GM19463 (cell line): ENCODE data around the gene NES.
"Not testable (repeated sequence)": the region's sequence is repeated elsewhere in the genome, so short reads cannot be mapped to it uniquely, and the experiment has no call there.

Experiments
- ATAC-seq: cut with Tn5 transposase; IDR thresholded peaks from one replicate; pipeline ENCODE4 v1.9.1; 2021; ENCODE audit warnings: mild to moderate bottlenecking, moderate library complexity; ENCODE audit not compliant: unreplicated experiment

NES gene

DNA sequence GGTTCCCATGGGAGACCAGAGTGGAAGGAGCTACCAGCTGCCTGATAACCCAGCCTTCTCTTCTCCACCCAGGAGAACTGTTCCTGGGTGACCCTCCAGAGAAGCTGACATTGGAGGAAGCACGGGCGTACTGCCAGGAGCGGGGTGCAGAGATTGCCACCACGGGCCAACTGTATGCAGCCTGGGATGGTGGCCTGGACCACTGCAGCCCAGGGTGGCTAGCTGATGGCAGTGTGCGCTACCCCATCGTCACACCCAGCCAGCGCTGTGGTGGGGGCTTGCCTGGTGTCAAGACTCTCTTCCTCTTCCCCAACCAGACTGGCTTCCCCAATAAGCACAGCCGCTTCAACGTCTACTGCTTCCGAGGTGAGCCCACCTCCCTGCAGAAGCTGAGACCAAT is 28.7 kb downstream of the NES start:
- no peak for ATAC-seq

DNA sequence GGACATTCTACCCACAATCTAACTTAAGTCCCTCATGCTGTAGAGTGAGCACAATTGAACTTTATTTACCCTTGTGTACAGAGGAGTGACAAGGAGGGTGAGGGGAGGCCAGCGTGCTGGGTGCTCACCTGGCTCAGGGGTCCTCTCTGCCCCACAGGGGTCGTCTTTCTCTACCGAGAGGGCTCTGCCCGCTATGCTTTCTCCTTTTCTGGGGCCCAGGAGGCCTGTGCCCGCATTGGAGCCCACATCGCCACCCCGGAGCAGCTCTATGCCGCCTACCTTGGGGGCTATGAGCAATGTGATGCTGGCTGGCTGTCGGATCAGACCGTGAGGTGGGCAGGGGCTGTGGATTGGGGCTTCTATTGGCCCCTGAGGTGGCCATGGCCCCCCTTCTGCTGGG is 29.9 kb downstream of the NES start:
- ATAC-seq, result no peak

DNA sequence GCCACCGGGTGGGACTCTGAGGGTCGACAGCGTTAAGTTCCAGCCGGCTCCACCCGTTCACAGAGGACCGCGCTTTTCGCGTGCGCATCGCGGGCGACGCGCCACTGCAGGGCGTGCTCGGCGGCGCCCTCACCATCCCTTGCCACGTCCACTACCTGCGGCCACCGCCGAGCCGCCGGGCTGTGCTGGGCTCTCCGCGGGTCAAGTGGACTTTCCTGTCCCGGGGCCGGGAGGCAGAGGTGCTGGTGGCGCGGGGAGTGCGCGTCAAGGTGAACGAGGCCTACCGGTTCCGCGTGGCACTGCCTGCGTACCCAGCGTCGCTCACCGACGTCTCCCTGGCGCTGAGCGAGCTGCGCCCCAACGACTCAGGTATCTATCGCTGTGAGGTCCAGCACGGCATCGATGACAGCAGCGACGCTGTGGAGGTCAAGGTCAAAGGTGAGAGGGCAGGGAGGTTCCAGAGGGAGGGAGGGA is 30.4 kb downstream of the NES start:
- ATAC-seq, result no peak

DNA sequence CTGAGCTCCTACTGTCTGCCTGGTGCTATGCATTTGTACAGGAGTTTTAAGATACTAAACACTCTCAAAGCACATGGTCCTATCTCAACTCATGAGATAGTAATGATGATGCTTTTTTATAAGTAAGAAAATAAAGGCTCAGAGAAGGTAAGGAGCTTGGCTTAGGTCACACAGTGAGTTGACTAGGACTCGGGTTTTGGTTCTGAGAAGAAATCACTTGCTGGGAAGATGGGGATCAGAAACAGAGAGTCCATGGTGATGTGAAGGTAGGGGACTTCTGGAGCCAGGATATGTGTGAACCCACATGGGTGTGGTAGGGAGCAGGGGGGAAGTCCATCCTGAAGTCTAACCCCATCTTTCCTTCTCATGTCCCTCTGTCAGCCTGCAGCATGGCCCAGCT is 31.5 kb downstream of the NES start:
- ATAC-seq, result no peak

DNA sequence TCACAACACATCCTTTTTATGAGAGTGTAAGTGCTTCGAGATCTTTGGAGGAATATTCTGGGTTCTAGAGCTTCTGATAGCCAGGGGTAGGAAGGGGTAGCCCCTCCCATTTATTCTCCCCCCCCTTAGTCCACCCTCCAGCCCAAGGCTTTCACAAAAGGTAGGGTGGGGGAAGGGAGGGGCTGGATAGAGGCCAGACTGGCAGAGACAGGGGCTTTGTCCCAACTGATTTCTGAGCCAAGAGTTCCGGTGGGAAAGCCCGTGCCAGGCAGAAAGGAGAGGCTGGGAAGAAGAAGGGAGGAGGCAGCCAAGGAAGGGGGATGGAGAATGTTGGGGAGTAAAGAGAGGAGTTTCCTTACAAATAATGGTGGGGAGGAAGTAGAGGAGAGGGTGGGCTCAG is 32.2 kb downstream of the NES start:
- no peak for ATAC-seq

DNA sequence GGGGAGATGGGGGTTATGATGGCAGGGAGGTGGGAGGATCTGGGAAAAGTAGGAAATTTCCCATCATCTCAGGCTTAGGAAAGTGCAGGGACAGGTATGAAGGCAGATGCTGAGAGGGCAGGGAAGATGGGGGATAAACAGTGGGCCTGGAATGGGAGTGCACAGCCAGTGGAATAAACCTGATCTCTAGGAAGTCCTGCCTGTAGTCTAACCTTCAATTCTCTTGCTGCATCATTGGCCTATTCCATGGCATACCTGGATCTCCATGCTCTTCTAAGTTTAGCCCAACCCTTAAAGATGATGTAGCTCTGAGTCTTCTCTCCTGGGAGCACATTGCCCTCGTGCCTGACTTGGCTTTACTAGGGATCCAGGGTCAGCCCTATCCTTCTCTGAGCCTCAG is 32.6 kb downstream of the NES start:
- ATAC-seq, result no peak

DNA sequence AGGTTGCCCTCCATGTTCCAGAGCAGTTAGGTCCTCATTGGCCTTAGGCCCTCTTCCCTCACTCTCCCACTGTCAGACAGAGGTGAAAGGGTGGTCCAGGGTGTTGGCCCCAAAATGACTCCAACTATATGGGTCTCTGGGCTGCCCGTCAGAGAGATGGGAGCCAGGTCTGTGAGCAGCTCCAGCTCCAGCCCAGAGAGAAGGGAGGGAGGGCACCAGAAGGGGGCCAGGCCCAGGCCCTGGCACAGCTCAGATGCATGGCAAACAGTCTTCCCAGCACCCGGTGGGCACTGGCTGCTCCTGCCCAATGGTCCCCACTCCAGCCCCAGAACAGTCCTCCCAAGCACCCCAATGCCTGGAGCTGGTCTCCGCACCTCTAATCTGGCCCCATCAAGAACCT is 33.1 kb downstream of the NES start:
- no peak for ATAC-seq

DNA sequence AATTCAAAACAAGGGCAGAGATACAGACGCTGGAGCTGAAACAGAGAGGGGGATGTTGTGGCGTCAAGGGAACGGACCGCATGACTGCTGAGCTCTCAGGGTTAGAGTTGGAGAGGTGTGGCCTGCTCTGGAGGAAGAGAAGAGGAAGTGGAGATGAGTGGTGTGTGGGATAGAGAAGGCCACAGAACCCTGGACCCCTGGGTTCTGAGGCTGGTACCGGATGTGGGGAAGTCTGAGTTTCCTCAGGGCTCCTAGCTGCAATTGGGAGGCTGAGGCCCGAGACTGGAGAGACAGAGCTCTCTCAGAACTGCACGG is 33.5 kb downstream of the NES start:
- ATAC-seq, result no peak

DNA sequence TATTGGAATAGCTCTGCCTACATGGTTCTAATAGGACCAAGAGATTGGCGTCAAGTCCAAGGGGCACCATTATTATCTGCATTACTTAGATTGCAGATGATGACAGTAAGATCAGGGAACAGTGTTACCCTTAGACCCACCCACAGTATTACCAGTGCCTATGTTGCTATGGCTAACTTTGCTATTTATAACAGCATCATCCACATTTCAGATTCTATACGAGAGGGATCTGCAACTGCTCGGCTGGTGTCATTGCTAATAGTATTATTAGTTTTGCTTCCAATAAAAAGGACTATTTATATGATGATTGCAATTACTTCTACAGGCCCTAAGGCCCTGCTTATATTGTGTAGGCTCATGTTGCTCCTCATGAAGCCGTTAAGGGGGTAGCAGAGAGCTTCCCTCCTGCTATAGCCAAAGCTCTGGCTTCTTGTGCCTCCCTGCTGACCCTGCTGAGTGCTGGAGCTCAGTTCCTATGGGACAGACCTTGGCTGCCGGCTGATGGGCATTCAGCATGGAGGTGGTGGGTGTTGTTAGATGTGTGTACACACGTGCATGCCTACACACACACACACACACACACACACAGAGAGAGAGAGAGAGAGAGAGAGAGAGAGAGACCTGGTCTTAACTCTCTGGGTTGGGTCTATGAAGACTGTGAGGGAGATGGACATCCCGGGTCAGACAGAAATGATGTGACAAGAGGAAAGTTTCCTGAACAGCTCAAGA is 34.0 kb downstream of the NES start:
- ATAC-seq, result no peak

DNA sequence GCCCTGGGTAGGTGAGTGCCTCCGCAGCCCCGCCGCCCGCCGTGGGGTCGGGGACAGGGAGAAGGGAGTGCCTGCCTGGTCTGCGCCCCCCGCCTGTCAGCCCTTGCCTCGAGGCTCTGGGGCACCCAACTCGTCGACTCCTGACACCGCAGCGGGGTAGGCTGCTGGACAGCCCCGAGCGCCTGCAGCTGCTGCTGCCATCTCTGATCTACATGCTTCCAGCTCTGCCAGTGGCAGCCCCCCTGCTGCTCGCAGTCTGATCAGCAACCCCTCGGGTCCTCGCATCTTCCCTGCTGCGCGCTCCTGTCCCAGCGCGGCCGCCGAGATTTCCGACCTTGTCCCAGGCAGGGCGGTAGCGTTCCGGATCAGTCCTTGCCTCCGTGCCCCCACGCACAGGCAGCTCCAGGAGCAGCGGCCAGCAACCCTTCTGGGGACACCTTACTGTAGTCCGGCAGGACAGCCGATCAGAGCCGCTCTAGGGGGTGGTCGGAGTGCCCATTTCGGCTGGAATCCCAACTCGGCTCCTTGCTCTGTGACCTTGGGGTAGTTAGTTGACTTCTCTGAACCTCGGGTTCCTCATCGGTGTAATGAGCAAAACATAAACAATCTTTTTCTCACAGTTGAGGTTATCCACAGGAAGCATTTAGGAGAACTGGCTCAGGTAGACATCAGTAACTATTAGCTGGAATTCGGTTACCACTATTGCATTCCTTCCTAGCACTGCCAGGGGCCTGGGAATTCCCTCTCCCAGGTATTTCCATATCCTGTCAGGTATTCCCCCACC is 34.8 kb downstream of the NES start:
- ATAC-seq, result no peak

DNA sequence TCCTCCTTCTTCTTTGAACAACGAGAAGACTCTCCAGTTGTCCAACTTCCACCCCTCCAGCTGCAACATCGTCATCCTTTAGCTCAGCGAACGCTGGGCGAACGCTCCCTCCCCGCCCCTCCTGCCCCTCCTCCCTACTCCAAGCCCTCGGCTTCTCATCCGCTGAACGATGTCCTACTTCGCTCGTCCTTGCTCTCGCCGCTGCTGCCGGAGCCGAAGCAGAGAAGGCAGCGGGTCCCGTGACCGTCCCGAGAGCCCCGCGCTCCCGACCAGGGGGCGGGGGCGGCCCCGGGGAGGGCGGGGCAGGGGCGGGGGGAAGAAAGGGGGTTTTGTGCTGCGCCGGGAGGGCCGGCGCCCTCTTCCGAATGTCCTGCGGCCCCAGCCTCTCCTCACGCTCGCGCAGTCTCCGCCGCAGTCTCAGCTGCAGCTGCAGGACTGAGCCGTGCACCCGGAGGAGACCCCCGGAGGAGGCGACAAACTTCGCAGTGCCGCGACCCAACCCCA is 35.4 kb downstream of the NES start, which contains the start of gene BCAN:
Gene BCAN, plus strand, starts transcription at position 357 of the 504 bp plus-strand sequence. CDS start 3,938 bp downstream, outside the sequence.
- ATAC-seq, result no peak

DNA sequence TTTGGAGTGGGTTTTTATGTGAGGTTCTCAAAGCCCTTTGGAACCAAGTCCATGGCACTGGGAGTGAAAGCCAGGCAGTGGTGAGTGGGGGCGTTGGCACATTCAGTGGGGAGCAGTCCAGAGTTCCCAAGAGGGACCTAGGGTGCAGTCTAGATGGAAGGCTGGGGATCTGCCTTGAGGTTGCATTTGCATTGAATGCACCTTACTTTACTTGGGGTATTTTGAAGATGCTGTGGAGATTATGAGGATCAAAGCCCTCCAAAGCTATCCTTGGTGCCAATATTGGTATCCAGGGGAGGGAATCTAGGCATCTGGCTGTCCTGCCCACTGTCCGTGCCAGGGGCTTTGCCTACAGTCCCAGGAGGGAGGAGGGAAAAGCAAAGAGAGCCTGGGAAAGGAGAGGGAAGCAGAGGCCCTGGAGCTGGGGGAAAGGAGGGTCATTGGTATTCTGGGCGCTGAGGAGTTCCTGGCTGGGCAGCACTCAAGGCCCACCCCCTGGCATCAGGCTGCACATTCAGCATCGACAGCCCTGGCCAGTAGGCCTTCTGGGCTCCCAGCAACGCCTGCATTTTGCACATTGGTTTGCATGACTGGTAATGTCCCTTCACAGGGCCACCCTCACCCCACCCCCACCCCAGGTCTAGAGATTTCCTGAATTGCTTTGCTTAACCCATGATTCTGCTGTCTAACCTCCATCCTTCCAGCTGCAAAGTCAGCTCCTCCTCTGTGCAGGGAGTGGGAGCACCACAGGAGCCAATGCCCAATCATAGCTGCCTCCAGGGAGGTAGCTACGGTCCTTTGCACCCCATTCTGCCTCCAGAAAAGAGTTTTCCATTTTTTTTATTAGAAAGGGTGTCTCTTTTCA is 36.1 kb downstream of the NES start:
- ATAC-seq, result no peak

DNA sequence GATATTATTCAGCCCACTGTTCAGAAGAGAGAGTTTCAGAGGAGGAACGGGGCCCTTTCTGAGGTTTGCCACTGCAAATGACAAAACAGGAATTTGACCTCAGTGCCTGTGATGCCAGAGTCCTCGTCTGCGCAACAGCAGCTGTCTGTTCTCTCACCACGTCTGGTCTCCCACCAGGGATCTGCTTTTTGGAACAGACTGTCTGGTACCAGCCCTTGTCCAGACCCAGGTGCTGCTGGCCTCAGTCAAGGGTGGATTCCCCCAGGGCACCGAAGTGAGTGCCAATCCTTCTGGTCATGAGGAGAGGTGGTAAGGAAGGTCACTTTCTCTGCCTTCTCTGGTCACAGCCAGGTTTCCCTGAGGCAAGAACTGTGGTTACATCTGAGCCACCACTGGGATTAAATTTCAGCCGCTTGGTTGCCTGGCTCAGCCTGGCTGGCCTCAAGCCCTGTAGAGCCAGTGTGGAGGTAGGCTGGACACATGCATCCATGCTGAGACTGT is 37.6 kb downstream of the NES start:
- no peak for ATAC-seq

DNA sequence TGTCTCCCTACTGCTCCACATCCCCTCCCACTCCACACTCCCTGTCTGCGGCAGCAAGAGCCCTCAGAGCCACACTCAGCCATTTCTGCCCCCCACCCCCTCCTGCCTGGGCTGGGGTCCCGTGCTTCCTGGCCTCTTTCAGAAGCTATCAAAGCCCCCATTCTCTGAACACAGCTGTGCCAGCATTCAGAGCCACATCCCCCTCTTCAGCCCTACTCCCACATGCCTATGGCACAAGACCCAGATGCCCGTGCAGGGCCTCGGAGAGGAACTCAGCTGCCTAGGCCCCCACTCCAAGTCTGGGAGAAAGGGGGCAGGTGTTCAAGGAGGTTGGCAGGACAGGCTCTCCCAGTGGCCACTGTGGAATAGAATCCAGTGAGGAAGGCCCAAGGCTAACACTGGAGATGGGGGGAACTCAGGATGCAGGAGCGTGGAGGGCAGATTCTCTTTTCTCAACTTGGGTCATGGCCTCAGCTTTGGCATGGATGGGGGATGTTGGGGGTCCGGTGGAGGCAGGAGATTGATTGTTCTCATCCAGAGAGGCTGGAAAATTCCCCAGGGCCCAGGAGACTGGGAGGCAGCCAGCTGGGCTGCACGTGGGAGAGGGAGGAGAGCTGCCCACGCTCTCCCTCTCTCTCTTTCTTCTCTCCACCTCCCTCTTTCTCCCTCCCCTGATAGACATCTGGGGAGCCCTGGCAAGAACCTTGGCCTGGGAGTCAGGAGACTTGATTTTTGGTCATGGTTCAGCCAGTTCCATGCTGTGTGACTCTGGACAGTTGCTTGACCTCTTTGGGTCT is 38.8 kb downstream of the NES start:
- no peak for ATAC-seq

DNA sequence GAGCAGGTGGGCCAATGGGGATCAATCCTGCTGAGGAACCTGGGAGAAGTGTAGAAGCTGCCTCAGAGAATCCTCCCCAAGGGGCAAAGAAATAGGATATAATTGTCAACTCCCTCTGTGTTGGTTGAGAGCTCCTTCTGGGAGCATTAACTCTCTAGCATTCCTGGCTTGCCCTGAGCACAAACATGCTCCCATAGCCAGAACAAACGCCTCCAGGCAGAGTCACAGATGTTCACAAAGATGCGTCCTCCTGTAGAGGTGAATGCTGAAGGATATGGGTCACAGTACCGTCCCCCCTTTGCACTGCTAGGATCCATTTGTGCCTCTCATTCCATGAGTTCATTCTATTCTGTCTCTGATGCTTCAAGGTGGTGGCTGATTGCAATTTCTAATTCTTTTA is 44.9 kb downstream of the NES start:
- ATAC-seq, result no peak

DNA sequence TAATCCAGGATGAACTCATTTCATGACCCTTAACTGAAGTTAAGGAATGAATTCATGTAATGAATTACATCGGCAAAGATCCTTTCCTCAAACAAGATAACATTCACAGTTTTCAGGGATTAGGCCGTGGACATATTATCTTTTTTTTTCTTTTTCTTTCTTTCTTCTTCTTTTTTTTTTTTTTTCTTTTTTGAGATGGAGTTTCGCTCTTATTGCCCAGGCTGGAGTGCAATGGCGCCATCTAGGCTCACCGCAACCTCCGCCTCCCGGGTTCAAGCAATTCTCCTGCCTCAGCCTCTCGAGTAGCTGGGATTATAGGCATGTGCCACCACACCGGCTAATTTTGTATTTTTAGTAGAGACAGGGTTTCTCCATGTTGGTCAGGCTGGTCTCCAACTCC is 46.1 kb downstream of the NES start:
- ATAC-seq, result not testable (repeated sequence)

DNA sequence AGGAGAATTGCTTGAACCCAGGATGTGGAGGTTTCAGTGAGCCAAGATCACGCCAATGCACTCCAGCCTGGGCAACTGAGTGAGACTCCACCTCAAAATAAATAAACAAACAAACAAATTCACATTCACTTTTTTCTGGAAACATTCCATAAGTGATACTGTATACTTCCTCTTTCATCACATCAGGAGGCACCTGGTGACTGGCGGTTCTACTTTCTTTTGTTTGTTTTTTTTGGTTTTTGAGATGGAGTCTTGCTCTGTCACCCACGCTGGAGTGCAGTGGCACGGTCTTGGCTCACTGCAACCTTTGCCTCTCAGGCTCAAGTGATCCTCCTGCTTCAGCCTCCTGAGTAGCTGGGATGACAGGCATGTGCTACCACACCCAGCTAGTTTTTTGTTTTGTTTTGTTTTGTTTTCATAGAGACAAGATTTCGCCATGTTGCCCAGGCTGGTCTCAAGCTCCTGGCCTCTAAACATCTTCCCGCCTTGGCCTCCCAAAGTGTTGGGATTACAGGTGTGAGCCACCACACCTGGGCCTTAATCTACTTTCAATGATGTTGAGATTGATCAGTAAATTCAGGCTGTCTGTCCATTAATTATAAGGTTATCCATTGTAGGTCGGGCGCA is 47.3 kb downstream of the NES start:
- ATAC-seq, result no peak

DNA sequence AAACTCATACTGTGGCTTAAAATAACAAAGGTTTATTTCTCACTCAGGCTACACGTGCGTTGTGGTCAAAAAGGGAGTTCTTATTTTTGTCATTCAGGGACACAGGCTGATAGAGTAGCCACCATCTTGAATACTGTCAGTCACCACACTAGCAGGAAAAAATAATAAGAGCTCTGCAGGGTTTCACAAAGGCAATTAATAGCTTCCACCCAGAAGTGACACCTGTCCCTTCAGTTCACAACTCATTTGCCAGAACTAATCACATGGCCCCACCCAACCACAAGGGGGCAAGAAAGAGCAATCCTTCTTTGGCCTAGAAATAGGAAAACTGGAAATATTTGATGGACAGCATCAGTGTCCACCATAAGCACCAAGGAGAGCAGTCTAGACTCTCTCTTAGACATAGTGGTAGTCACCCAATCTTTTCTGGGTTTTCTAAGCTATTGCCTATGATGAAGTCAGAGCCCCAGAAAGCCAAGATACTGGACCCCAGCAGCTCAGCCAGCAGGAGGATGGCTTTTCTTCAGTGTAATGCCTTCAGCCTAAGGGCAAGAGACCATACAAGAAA is 49.8 kb downstream of the NES start:
- ATAC-seq, result no peak

DNA sequence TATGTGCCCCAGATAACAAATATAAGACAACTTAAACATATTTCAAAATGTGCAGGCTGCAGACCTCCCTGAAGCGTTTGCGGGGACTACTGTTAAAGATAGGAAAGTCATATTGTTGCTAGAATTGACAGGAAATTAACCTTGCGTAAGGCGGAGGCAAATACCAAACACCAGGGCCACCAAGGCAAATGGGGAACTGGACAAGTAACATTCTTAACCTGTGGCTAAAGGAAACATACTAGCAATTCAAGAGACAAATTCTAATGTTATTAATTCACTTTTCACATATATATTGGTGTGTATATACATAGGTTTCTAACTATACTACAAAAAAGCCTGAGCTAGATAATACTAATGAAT is 51.1 kb downstream of the NES start:
- no peak for ATAC-seq
